G401 (cell line): ENCODE results near the gene DLK2. TPM values are rescaled to one million over a fixed set of nuclear protein-coding genes. Genes with fewer than 3 reads are reported as not detected.
"Not testable (repeated sequence)": the region's sequence is repeated elsewhere in the genome, so short reads cannot be mapped to it uniquely, and the experiment has no call there.

Experiments
- DNase-seq: peaks from one replicate; pipeline ENCODE4 v3.0.0-alpha.2; 2015; ENCODE audit warnings: low spot score
- in situ Hi-C: cut with HindIII; loops from 2 replicates; pipeline ENCODE4 v1.10.0; 2016; ENCODE audit warnings: low sequenced_read_pairs, mixed read lengths
- total RNA-seq: library from RNA; depleted of rRNA; stranded (reverse); fragments of >200 nt; shearing (Covaris generic); gene quantifications from 2 replicates; pipeline ENCODE4 v1.2.3, GENCODE V29; 2014

The DLK2 gene
- total RNA-seq, 1 experiment from 2014 or later: 3.4 TPM

DNA sequence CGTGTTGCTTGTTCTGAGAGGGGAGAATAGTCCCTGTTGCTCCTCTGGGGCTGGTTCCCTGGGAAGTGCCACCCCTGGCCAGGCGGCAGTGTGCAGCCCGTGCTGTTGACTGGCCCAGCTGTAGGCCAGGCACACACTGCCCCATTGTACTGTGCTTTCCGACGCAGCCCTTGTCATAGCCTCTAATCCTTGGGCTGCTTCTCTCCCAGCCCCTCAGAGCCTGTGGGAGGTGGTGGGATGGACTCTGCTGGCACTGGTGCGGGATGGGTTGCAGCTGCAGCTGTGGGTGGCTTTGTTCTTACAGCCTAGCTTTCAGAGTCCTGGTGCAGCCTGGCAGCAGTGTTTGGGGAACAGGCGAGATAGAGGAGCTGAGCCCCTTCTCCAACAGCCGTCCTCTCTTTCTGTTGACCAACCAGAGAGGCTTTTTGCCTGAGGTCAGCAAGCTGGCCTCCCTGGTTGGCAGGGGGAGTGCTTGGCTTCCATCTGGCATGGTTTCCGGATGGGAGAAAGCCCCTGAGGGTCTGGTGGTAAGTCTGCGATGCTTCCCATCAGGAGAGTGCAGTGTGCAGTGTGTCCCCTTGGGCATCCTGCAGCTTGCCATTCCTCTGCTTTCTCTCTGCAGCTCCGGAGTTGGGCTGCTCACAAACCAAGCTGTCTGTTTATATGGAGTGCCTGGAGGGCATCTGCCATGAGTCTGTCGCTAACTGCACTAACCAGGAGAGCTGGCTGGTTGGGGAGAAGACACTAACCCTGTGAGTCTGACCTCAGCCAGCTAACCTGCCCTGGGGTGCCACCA is 34.1 kb upstream of the DLK2 start:
- in situ Hi-C loops: no loop called here
- DNase-seq: no peak

DNA sequence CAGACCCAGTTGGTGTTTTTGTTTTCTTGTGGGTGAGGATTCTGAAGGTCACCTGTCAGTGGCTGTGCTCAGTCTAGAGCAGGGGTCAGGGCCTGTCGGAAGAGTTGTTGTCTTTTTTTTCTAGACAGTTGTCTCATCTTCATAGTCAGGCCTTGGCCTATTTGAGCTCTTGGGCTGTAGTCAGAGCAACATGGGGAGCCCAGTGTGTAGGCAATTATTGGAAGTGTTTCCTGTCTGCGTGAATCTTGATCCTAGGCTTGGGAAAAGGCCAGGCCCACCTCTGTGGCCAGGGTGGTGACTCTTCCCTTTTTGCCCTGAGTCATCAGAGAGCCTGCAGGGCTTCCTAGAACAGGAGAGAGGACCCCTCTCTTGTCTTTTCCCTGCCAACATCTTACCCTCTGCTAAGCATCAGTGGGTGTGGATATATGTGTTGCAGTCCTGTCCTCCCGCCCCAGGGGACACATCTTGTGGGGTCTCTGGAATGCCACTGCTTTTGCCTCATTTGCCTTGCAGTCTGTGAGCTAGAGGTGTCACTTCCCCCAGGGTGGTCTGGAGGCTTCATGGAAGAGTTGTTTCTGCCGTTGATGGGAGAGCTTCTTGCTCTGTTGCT is 33.4 kb upstream of the DLK2 start:
- in situ Hi-C loops: no loop called here
- no peak for DNase-seq

DNA sequence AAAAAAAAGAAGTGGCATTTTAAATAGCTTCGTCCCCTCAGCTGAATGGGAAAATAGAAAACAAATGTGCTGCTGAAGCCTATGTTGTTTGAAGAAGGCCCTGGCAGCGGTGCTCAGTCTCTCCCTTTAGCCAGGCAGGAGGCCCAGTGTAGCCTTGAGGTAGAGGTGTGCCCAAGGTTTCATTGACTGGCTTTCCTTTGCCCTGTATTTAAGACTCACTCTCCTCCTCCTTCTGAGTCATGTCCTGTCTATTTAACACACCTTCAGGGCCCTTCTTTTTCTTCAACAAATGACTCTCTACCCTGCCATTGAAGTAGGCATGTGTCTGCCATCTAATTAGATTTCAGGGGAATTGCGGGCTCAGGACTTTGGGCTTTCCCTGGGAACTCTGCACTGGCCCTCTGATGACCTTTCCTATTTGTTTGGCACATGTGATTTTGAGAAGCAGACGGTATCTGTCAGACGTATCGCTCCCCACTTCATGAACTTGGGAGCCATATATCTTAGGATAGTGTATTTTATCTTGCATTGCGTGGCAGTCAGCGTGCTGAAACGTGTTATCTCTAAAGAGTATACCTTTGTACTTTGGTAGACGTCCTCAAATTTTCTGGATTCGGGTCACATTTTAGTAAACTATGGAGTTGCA is 26.4 kb upstream of the DLK2 start:
- no peak for DNase-seq
- in situ Hi-C loops: no loop called here

DNA sequence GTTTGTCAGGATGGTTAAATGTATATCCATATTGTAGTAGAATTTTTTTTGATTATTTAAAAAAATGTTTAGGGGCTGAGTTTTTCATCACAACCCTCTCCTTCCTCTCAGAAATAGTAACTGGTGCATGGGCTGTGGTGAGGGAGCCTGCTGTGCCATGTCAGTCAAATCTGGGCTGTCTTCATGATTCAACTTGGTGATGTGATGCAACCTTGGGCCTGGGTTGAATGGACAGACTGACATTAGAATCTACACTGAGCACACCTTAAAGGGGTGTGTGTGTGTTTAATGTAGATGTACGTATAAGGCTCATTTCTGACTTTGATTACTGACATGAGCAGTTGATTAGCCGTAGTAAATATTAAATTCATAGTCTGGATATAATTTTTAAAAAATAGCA is 25.7 kb upstream of the DLK2 start:
- no peak for DNase-seq
- in situ Hi-C loops: no loop called here

DNA sequence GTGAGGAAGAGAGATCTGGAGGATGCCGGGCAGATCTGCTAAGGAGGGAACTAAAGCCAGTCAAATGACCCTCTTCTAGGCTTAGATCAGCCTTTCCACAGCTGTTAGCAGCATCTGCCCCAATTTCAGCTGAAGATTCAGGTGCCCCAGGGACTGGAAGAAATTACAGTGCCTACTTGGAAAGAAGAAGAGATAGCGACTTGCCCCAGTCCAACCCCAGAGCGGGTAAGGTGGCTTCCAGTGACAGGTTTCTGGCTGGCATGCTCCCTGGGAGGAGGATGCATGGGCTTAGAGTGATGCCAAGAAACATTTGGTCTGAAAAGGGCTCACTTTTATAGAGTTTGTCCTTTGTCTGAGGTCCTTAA is 22.6 kb upstream of the DLK2 start:
- in situ Hi-C loops: no loop called here
- DNase-seq: no peak

DNA sequence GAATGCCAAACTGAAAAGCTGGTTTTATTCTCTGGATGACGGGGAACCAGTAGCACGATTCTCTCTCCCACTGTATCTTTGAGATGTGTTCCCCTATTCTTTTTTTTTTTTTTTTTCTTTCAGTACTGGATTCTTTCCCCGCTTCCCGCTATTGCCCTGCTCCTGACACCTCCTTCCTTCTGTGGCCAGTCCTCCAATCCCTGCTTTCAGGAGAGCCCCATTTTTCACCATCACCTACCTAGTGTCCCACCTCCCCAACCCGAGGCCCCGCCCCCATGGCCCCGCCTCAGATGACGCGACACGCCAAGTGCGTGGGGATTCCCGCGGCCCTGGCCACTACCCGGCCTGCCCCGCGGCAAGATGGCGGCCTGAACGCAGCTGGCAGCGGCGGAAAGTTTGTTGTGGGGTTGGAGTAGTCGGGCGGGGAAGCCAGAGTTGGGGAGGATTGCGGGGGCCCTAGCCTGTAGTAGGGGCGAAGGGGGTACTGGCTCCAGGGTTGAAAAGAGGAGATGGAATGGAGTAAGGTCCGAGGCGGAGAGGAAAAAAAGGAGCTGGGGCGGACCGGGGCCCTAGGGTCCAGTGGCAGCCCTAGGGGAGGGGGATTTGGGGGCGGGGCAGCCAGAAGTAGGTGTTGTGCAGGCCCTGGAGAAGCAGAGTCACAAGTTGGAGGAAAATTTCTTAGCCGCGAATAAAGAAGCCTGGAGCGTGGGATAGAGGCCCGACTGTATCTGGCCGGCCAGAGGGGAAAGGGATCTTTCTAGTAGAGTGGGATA is 22.1 kb upstream of the DLK2 start, which contains the start of gene TJAP1:
Gene TJAP1 (plus strand): TSS at position 336 of the 773 bp plus-strand sequence. CDS start 21,432 bp downstream, outside the sequence.
- DNase-seq: peak; percentile 96
- in situ Hi-C loops: no loop called here

DNA sequence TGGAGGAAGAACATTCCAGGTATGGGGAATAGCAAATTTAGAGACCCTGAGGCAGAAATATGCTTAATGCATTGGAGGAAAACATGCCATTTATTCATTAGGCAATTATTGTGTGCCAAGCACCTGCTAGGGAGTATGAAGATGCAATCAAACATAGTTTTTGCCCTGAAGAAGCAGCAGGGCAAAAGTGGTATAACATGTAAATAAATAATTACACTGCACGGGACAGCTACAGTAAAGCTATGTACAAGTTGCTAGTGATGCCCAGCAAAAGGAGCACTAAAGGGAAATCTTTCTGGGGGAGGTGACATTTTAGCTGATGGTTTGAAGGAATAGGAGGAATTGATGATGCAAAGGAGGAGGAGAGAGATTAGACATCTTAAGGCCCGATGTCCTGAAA is 21.4 kb upstream of the DLK2 start:
- in situ Hi-C loops: no loop called here
- DNase-seq: no peak

DNA sequence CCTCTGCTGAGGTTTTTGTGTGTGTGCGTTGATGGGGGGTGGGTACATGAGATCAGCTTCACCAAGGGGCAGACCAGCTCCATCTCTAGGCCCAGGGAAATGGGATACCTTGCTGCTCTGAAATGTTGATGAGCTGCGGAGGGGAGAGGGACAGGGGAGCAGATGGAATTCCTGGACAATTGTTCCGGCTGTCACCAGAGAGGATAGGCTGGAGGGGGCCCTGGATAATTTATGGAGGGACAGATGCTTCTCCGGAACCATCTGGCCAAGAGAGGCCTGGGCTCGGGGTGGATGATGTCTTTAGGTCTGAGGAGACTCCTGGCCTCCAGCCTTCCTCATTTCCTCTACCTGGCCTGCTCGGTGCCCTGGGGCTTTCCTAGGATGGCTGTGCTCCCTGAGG is 20.2 kb upstream of the DLK2 start:
- no peak for DNase-seq
- in situ Hi-C loops: no loop called here

DNA sequence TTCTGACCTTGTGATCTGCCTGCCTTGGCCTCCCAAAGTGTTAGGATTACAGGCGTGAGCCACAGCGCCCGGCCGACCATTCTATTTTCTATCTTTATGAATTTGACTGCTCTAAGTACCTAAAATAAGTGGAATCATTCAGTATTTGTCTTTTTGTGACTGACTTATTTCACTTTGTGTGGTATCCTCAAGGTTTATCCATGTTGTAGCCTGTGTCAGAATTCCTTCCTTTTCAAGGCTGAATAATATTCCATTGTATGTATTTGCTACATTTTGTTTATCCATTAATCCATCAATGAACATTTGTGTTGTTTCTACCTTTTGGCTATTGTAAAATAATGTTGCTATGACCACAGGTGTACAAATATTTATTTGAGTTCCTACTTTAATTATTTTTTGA is 17.2 kb upstream of the DLK2 start:
- in situ Hi-C loops: no loop called here
- no peak for DNase-seq

DNA sequence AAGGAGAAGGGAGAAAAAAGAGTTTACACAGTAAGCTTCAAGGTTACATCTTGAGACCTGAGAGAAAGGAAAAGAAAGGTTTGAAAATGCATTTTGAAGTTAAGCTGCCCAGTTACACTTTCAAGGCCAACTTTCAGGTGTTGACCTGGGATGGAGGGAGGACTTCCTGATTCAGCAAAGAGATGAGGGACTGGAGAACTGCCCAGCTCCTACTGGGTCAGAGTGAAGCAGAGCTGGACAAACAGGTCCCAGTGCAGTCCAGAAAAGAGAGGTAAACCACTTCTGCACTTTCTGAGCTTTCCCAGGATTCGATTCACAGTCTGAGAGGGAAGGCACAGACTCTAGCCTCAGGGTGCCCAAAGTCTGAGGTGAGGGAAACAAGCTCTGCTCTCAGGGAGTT is 16.1 kb upstream of the DLK2 start:
- in situ Hi-C loops: no loop called here
- DNase-seq: no peak

DNA sequence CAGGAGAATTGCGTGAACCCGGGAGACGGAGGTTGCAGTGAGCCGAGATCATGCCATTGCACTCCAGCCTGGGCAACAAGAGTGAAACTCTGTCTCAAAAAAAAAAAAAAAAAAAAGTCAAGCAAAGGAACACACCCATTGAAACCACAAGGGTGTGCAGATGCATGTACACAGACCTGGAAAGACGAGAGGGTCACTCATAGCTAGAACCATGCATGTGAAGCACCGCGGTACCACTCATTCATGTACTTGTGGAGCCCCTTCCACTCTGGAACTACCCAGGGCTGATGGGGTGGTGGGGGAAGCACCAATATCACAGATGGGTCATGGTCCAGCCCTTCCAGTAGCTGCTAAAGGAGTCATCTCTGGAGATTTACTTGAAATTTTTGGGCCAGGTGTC is 14.6 kb upstream of the DLK2 start:
- no peak for DNase-seq

DNA sequence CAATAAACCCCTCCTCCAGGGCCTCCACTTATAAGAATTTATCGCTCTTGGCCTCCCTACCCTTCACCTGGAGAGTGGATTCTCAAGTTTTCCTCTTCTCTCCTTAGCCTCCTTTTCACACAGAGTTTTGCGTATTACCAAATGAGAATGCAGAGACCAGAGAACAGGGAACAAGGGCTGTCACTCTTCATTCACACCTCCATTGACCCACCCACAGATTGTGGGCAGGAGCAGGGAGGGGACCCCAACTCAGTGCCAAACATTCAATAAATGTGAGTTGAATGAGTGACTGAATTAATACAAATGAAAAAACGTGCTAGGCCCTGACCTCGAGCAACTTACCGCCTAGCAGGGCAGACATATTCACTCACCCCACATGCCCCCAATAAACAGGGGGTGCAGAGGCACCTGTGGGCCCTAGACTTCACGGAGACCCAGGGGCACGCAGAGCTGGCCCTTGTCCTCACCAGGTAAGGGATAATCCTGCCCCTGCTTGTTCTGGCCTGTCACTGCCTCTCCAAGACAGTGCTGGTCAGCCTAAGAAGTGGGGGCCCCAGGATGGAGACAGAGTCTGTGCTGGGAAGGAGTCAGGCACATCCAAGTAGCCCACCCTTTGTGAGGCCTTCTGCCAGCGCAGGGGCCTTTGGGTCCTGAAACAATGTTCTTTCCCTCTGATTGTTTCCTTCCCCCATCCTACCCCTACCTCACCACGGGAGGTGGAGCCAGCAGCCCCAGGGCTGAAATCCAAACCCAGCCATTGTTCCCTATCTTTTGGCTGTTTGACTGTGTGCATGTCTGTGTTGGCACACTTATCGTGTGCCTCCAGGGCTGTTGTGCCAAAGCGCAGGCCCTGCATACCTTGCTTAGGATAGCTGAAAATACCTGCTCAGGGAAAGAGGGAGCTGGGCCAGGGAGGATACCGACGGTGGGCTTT is 13.7 kb upstream of the DLK2 start:
- in situ Hi-C loops: no loop called here
- no peak for DNase-seq

More for the DNA sequence above, 14.6 kb upstream of the DLK2 start:
- in situ Hi-C loops: no loop called here

DNA sequence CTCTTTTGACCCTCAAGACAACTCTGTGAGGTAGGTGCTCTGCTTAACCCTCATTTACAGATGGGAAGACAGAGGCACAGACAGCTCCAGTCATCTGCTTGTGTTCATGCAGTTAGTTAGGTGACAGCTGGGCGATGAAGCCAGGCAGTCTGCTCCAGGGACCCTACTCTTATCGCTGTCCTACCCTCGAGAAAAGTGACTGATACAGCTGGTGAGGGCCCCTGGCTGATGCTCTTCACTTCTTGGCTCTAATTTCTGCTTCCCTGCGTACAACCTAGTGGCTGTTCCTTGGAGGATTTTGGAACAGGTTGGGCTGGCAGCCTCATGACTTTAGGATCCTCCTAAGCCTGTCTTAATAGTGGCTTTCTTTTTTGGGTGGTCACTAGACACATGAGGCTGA is 12.9 kb upstream of the DLK2 start:
- DNase-seq: no peak
- in situ Hi-C loops: no loop called here

DNA sequence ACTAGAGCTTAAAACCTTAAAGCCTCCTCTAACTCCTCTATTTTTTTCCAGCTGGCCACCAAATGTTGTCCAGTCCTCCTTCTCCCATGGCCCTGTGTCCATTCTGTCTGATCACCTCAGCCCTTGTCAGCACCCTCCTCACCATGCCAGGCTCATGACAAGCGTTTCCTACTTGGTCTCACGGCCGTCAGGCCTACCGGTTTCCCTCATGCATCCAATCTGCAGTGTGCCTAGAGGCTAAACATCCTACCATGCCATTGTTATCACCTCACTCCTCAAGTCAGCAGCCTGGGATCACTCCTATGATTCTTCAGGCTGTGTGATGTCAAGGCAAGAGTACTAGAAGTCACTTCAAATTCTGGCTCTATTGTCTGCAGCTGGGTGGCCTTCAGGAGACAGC is 12.4 kb upstream of the DLK2 start:
- DNase-seq: no peak
- in situ Hi-C loops: no loop called here

DNA sequence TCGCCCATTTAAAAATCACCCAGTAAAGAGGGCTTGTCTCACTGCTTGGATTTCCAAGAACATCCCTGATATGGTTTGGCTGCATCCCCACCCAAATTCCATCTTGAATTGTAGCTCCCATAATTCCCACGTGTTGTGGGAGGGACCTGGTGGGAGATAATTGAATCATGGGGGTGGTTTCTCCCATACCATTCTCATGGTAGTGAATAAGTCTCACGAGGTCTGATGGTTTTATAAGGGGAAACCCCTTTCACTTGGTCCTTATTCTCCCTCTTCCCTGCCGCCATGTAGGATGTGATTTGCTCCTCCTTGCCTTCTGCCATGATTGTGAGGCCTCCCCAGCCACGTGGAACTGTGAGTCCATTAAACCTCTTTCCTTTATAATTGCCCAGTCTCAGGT is 11.9 kb upstream of the DLK2 start:
- DNase-seq, in situ Hi-C loops: not testable (repeated sequence)

DNA sequence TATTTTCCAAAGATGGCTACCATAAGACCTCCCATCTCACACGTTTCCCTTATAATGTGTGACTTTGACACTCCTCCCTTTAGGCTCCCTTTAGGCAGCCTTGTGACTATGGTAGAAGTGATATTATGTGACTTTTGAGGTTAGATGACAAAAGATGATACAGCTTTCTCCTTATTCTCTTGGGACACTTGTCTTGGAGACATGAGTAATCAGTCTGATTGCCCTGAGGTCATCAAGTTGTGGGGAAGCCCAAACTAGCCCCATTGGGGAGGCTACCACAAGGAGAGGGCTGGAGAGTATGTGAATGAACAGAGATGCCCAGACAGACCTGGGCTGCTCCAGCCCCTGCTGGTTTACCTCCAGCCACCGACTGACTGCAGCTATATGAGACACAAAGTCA is 10.6 kb upstream of the DLK2 start:
- in situ Hi-C loops: no loop called here
- no peak for DNase-seq

DNA sequence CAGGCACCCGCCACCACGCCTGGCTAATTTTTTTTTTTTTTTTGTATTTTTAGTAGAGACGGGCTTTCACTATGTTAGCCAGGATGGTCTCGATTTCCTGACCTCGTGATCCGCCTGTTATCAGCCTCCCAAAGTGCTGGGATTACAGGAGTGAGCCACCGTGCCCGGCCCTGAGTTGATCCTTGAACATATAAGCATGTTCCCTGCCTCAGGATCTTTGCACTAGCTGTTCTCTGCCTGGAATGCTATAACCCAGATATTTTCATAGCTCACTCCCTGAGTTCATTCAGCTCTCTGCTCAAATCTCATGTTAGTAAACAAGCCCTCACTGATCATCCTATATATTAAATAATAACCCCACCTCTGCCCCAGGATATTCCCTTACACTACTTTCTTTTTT is 9.0 kb upstream of the DLK2 start:
- no peak for DNase-seq
- in situ Hi-C loops: no loop called here

DNA sequence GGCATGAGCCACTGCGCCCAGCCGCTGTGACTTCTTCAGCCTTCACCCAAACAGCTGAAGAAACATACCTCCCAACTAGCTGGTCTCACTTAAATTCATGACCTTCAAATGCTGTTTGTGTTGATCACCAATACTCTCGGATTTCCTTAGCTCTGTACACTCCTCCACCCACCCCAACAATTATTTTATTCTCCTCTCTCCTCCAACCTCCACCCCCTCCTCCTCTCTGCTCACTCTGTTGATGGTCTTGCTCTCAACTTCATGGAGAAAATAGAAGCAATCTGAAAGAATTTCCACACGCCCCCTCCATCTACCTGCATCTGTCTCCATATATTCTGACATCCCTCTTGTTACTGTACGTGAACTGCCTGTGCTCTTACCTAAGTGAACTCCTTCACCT is 6.6 kb upstream of the DLK2 start:
- DNase-seq: no peak
- in situ Hi-C loops: no loop called here

DNA sequence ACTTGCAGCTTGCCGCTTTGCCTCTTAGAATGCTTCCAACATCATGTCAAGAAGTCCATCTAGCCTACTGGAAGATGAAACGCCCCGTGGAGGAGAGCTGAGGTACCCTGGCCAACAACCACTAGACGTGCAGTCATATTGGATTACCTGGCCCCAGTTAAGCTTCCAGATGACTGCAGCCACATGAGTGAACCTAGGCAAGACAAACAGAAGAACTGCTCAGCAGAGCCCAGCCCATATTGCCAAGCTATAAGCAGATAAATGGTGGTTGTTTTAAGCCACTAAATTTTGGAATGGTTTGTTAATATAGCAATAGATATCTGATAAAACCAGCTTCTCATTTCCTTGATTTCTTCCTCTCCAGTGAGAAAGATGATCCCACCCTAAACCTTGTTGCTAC is 4.7 kb upstream of the DLK2 start:
- no peak for DNase-seq
- in situ Hi-C loops: no loop called here
